ENCODE data around the gene PLOD3.
"Not testable (repeated sequence)": the region's sequence is repeated elsewhere in the genome, so short reads cannot be mapped to it uniquely, and the experiment has no call there.

PLOD3 gene

GRCh38 chr7:101217388-101218235 is at the start of gene PLOD3, which contains the start of gene ZNHIT1:
TSS of gene PLOD3 (minus strand) at chr7:101217581. CDS start at chr7:101217274, 307 bp downstream.
TSS of gene ZNHIT1 (plus strand) at chr7:101218165. CDS start at chr7:101218196, 31 bp downstream.
- peak within 1 kb of the TSS; percentile 91 for H3K4me3 Mint-ChIP-seq
- H3K27ac Mint-ChIP-seq, result peak within 1 kb of the TSS; percentile 84
- peak; percentile 94 for DNase-seq (ENCODE audit: low spot score)
- peaks cover 23% of the 10 kb centered on the region for H3K4me1 Mint-ChIP-seq (ENCODE audit: low read depth)
- H3K27me3 Mint-ChIP-seq (ENCODE audit: low read depth), result no peaks in the 10 kb centered on the region
- H3K9me3 Mint-ChIP-seq, result no peaks in the 10 kb centered on the region
- peaks cover 33% of the 10 kb centered on the region for H3K36me3 Mint-ChIP-seq (ENCODE audit: low read depth)

GRCh38 chr7:101265622-101266516 is 48.5 kb upstream of the PLOD3 start:
- H3K27me3 Mint-ChIP-seq (ENCODE audit: low read depth), result no peaks in the 10 kb centered on the region
- H3K9me3 Mint-ChIP-seq, result no peaks in the 10 kb centered on the region
- no peak for DNase-seq (ENCODE audit: low spot score)
- H3K27ac Mint-ChIP-seq, result no peak overlapping the region
- no peak overlapping the region for H3K4me3 Mint-ChIP-seq
- no peaks in the 10 kb centered on the region for H3K4me1 Mint-ChIP-seq (ENCODE audit: low read depth)
- H3K36me3 Mint-ChIP-seq (ENCODE audit: low read depth), result no peaks in the 10 kb centered on the region

- not testable (repeated sequence) for H3K4me1 Mint-ChIP-seq (ENCODE audit: low read depth); H3K9me3 Mint-ChIP-seq; H3K4me3 Mint-ChIP-seq; DNase-seq (ENCODE audit: low spot score); H3K27ac Mint-ChIP-seq; H3K27me3 Mint-ChIP-seq (ENCODE audit: low read depth); H3K36me3 Mint-ChIP-seq (ENCODE audit: low read depth)
These were observed 46.8 kb upstream of the PLOD3 start for GRCh38 chr7:101264102-101264706.

GRCh38 chr7:101258243-101258731 is 40.9 kb upstream of the PLOD3 start:
- DNase-seq (ENCODE audit: low spot score), result no peak
- Mint-ChIP-seq H3K27me3 (ENCODE audit: low read depth) (peaks cover 3% of the 10 kb centered on the region), H3K9me3 (no peaks in the 10 kb centered on the region), H3K36me3 (ENCODE audit: low read depth) (no peaks in the 10 kb centered on the region), H3K27ac (no peak overlapping the region), H3K4me1 (ENCODE audit: low read depth) (no peaks in the 10 kb centered on the region), H3K4me3 (no peak overlapping the region)

- peaks cover 8% of the 10 kb centered on the region for H3K36me3 Mint-ChIP-seq (ENCODE audit: low read depth)
- no peak for DNase-seq (ENCODE audit: low spot score)
- H3K27me3 Mint-ChIP-seq (ENCODE audit: low read depth), result peaks cover 3% of the 10 kb centered on the region
- no peak overlapping the region for H3K4me3 Mint-ChIP-seq
- no peaks in the 10 kb centered on the region for H3K9me3 Mint-ChIP-seq
- peaks cover 10% of the 10 kb centered on the region for H3K4me1 Mint-ChIP-seq (ENCODE audit: low read depth)
- H3K27ac Mint-ChIP-seq, result no peak overlapping the region
These were observed 38.4 kb upstream of the PLOD3 start for GRCh38 chr7:101255796-101256195.

GRCh38 chr7:101253199-101253598 is 35.8 kb upstream of the PLOD3 start:
- not testable (repeated sequence) for H3K27me3 Mint-ChIP-seq (ENCODE audit: low read depth); H3K9me3 Mint-ChIP-seq; H3K27ac Mint-ChIP-seq; DNase-seq (ENCODE audit: low spot score)
- Mint-ChIP-seq H3K4me3 (peak overlapping the region; percentile 52), H3K36me3 (ENCODE audit: low read depth) (peaks cover 16% of the 10 kb centered on the region), H3K4me1 (ENCODE audit: low read depth) (peaks cover 17% of the 10 kb centered on the region)

- peaks cover 21% of the 10 kb centered on the region for H3K4me1 Mint-ChIP-seq (ENCODE audit: low read depth)
- peaks cover 22% of the 10 kb centered on the region for H3K36me3 Mint-ChIP-seq (ENCODE audit: low read depth)
- no peaks in the 10 kb centered on the region for H3K9me3 Mint-ChIP-seq
- peak; percentile 98 for DNase-seq (ENCODE audit: low spot score)
- peaks cover 3% of the 10 kb centered on the region for H3K27me3 Mint-ChIP-seq (ENCODE audit: low read depth)
- H3K27ac Mint-ChIP-seq, result peak overlapping the region; percentile 96
- H3K4me3 Mint-ChIP-seq, result peak overlapping the region; percentile 97
These were observed 34.7 kb upstream of the PLOD3 start for GRCh38 chr7:101251871-101252659.

- H3K27ac Mint-ChIP-seq, result no peak overlapping the region
- no peaks in the 10 kb centered on the region for H3K9me3 Mint-ChIP-seq
- no peaks in the 10 kb centered on the region for H3K27me3 Mint-ChIP-seq (ENCODE audit: low read depth)
- H3K36me3 Mint-ChIP-seq (ENCODE audit: low read depth), result peaks cover 26% of the 10 kb centered on the region
- H3K4me1 Mint-ChIP-seq (ENCODE audit: low read depth), result peaks cover 28% of the 10 kb centered on the region
- no peak for DNase-seq (ENCODE audit: low spot score)
- peak overlapping the region; percentile 97 for H3K4me3 Mint-ChIP-seq
These were observed 32.9 kb upstream of the PLOD3 start for GRCh38 chr7:101250324-101250723.

GRCh38 chr7:101248276-101248675 is 30.9 kb upstream of the PLOD3 start:
- H3K4me1 Mint-ChIP-seq (ENCODE audit: low read depth), result peaks cover 37% of the 10 kb centered on the region
- H3K27ac Mint-ChIP-seq, result peak overlapping the region; percentile 43
- H3K27me3 Mint-ChIP-seq (ENCODE audit: low read depth), result no peaks in the 10 kb centered on the region
- peak overlapping the region; percentile 27 for H3K4me3 Mint-ChIP-seq
- no peaks in the 10 kb centered on the region for H3K9me3 Mint-ChIP-seq
- no peak for DNase-seq (ENCODE audit: low spot score)
- peaks cover 32% of the 10 kb centered on the region for H3K36me3 Mint-ChIP-seq (ENCODE audit: low read depth)

GRCh38 chr7:101245147-101245668 is 27.8 kb upstream of the PLOD3 start:
- Mint-ChIP-seq H3K27me3 (ENCODE audit: low read depth) (no peaks in the 10 kb centered on the region), H3K4me3 (peak overlapping the region; percentile 99), H3K9me3 (no peaks in the 10 kb centered on the region), H3K36me3 (ENCODE audit: low read depth) (peaks cover 24% of the 10 kb centered on the region), H3K4me1 (ENCODE audit: low read depth) (peaks cover 26% of the 10 kb centered on the region), H3K27ac (peak overlapping the region; percentile 99)
- no peak for DNase-seq (ENCODE audit: low spot score)

GRCh38 chr7:101244375-101245146 is 27.2 kb upstream of the PLOD3 start, which contains the start of gene FIS1:
TSS of gene FIS1 (minus strand) at chr7:101245081. CDS start at chr7:101245004, 77 bp downstream.
- Mint-ChIP-seq H3K36me3 (ENCODE audit: low read depth) (peaks cover 22% of the 10 kb centered on the region), H3K9me3 (no peaks in the 10 kb centered on the region), H3K27me3 (ENCODE audit: low read depth) (no peaks in the 10 kb centered on the region), H3K27ac (peak within 1 kb of the TSS; percentile 99), H3K4me3 (peak within 1 kb of the TSS; percentile 99), H3K4me1 (ENCODE audit: low read depth) (peaks cover 24% of the 10 kb centered on the region)
- peak; percentile 93 for DNase-seq (ENCODE audit: low spot score)

- peak overlapping the region; percentile 99 for H3K4me3 Mint-ChIP-seq
- H3K4me1 Mint-ChIP-seq (ENCODE audit: low read depth), result peaks cover 24% of the 10 kb centered on the region
- DNase-seq (ENCODE audit: low spot score), result no peak
- H3K27me3 Mint-ChIP-seq (ENCODE audit: low read depth), result no peaks in the 10 kb centered on the region
- peaks cover 21% of the 10 kb centered on the region for H3K36me3 Mint-ChIP-seq (ENCODE audit: low read depth)
- H3K27ac Mint-ChIP-seq, result peak overlapping the region; percentile 99
- H3K9me3 Mint-ChIP-seq, result no peaks in the 10 kb centered on the region
These were observed 26.4 kb upstream of the PLOD3 start for GRCh38 chr7:101243646-101244374.

Data from T-helper 2 cell treated with Interferon-gamma antibody and Interleukin-4, amounts not matched to agents 5 μg/mL and 100 μg/mL, for 36 hours (primary cell).